Smooth muscle cell of the coronary artery (primary cell): ENCODE measurements around the gene ATRIP. TPM values are rescaled to one million over a fixed set of nuclear protein-coding genes. Genes with fewer than 3 reads are reported as not detected.

Source experiments
- total RNA-seq: library from RNA; depleted of rRNA; stranded (reverse); fragments of >200 nt; gene quantifications from 2 replicates; pipeline ENCODE4 v1.2.3, GENCODE V29; 2014; ENCODE audit warnings: low replicate concordance

ATRIP gene
- 4.2 and 5.7 TPM in 2 replicates for total RNA-seq

GRCh38 chr3:48446425-48447193 lies at the start of gene ATRIP:
Gene ATRIP (plus strand): TSS chr3:48446737. CDS start chr3:48446846, 109 bp downstream.

GRCh38 chr3:48429960-48430707 lies 16.4 kb upstream of the ATRIP start, which contains the start of gene PLXNB1:
Gene PLXNB1 (minus strand): TSS chr3:48430086. CDS start chr3:48424611, 5,475 bp downstream.

GRCh38 chr3:48439820-48440589 lies 6.5 kb upstream of the ATRIP start, which contains the start of the genes CCDC51 and TMA7:
Gene CCDC51 (minus strand): TSS chr3:48440119. CDS start chr3:48435128, 4,991 bp downstream.
Gene TMA7 (plus strand): TSS chr3:48440257. CDS start chr3:48440297, 40 bp downstream.

GRCh38 chr3:48504051-48504946 lies 57.8 kb downstream of the ATRIP start, which contains the start of gene SHISA5:
Gene SHISA5 (minus strand): TSS chr3:48504174. CDS start chr3:48504094, 80 bp downstream.

Other genes with a start within 250 kb of the ATRIP start
- gene CAMP, start 223.2 kb upstream of the ATRIP start, total RNA-seq, result not detected in 2 replicates
- 2.2 and 6.2 TPM in 2 replicates for gene ZNF589, start 205.6 kb upstream of the ATRIP start, total RNA-seq
- 18.4 and 19.5 TPM in 2 replicates for gene NME6, start 145.4 kb upstream of the ATRIP start, total RNA-seq
- gene SPINK8, start 113.1 kb upstream of the ATRIP start, total RNA-seq, result not detected in 2 replicates
- gene FBXW12, start 74.5 kb upstream of the ATRIP start, total RNA-seq, result 0.08 TPM in 1 of 2 replicates, not detected in the other
- 14.3 and 44.0 TPM in 2 replicates for gene PLXNB1, start 16.7 kb upstream of the ATRIP start, total RNA-seq
- 20.8 and 28.3 TPM in 2 replicates for gene CCDC51, start 6.6 kb upstream of the ATRIP start, total RNA-seq
- 106 and 447 TPM in 2 replicates for gene TMA7, start 6.5 kb upstream of the ATRIP start, total RNA-seq
- 88.9 and 137 TPM in 2 replicates for gene SHISA5, start 57.4 kb downstream of the ATRIP start, total RNA-seq
- gene PFKFB4, start 110.1 kb downstream of the ATRIP start, total RNA-seq, result 4.3 and 17.1 TPM in 2 replicates
- gene UCN2, start 117.0 kb downstream of the ATRIP start, total RNA-seq, result under 0.01 and 0.68 TPM in 2 replicates
- gene COL7A1, start 148.6 kb downstream of the ATRIP start, total RNA-seq, result 11.2 and 25.3 TPM in 2 replicates
- 388 and 396 TPM in 2 replicates for gene UQCRC1, start 162.9 kb downstream of the ATRIP start, total RNA-seq
- not detected in 2 replicates for gene TMEM89, start 175.0 kb downstream of the ATRIP start, total RNA-seq
- 13.0 and 19.7 TPM in 2 replicates for gene SLC26A6, start 188.7 kb downstream of the ATRIP start, total RNA-seq
- gene CELSR3, start 216.1 kb downstream of the ATRIP start, total RNA-seq, result 0.35 and 0.45 TPM in 2 replicates
- gene NCKIPSD, start 239.2 kb downstream of the ATRIP start, total RNA-seq, result 7.7 and 11.1 TPM in 2 replicates